ENCODE results near the gene ID4.

ID4 gene

DNA sequence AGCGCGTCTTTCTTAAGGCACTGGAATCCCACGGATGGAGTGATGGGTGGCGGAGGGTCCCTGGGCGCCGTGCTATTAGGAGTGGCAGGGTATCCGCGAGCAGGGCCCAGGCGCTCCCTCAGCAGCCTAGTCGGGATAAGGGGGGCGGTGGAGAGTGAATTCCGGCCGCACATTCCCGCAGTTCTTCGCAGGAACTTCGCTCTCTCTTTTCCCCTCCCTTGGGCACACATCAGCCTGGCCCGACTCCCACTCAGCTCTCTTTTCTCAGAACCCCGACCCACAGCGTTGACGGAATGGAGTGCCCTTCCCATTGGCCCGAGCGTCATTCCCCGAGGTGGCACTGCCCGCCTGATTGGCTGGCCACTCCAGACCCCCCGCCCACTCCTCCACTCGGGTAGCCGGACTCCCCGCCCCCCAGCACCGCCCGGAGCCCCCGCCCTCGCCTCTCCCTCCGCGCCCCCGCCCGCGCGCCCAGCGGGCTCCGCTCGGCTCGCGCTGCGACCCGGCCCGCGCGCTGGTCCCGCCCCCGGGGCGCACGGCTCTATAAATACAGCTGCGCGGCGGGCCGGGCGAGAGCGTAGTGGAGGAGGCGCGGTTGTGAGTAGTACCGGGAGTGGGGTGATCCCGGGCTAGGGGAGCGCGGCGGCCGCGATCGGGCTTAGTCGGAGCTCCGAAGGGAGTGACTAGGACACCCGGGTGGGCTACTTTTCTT, at the start of gene ID4:
TSS of gene ID4 (plus strand) at position 572 of the 712 bp plus-strand sequence. CDS start 385 bp downstream, outside the sequence.
- no peak for DNase-seq

DNA sequence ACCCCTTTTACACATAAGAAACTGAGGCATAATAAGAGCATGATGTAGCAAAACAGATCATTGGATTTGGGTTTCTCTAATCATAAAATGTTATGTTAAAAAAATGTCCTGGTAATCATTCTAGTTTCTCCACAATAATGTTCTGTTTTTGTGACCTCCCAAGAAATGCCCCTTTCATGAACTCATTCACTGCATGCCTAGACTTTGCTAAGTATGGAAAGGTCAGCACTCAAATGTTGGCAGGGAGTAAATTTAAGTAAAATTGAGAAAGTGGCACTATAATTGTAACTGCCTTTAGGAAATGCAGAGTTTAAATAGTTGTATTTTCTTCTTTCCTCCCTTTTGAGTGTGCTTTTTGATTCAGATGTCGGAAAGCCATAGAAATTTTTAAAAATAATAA, 48.5 kb upstream of the ID4 start:
- DNase-seq, result no peak

DNA sequence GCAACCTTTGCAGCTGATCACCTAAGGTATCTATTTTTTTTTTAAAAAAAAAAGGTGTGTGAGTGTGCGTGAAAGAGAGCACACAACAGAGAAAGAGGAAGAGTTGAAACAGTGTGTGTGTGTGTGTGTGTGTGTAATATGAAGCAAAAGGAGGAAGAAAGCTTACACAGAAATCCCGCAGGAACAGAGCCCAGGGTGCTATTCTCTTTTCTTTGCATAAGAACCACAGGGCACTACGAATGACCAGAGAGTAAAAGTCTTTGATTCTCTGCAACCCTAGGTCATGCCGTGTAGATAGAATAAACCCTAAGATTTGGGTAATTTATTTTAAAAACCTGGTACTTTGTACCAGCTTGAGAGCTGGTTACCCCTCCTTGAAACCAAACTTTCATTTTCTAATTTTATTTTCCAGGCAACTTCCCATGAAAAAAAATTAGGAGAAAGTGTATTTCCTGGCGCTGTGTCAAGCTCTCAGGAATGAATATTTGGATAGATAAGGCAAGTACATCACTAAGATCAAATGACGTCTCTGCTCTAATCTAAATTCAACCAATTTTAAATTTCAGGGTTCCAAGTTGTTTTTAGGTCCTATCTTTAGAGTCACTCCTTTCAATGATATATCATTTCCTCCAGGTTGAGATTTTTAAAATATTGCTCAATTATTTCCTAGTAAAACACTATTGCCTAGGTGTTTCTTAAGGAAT, 47.9 kb upstream of the ID4 start:
- no peak for DNase-seq

DNA sequence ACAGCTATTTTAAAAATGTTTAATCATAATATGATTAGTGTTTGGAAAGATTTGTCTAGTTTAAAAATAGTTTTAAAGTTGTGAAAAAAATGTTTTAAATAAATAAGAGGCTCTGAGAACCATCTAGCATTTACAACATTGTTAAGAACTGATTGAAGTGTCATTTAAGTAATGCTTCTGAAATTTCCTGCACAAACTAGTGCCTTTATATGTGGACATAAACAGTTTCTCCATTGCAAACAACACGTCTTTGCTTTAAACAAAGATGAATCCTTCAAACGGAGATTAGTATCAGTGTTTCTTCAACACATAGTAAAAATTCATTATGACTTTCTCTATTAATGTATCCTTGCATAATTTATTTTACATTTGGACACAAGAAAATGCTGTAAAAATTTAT, 45.9 kb upstream of the ID4 start:
- DNase-seq, result no peak

GRCh38 chr6:19795211-19795610, 42.0 kb upstream of the ID4 start:
- DNase-seq, result no peak

- DNase-seq, result no peak
These were observed 40.7 kb upstream of the ID4 start for GRCh38 chr6:19796452-19796851.

- DNase-seq, result no peak
These were observed 38.8 kb upstream of the ID4 start for GRCh38 chr6:19798362-19798761.

GRCh38 chr6:19802656-19803055, 34.5 kb upstream of the ID4 start:
- no peak for DNase-seq

DNA sequence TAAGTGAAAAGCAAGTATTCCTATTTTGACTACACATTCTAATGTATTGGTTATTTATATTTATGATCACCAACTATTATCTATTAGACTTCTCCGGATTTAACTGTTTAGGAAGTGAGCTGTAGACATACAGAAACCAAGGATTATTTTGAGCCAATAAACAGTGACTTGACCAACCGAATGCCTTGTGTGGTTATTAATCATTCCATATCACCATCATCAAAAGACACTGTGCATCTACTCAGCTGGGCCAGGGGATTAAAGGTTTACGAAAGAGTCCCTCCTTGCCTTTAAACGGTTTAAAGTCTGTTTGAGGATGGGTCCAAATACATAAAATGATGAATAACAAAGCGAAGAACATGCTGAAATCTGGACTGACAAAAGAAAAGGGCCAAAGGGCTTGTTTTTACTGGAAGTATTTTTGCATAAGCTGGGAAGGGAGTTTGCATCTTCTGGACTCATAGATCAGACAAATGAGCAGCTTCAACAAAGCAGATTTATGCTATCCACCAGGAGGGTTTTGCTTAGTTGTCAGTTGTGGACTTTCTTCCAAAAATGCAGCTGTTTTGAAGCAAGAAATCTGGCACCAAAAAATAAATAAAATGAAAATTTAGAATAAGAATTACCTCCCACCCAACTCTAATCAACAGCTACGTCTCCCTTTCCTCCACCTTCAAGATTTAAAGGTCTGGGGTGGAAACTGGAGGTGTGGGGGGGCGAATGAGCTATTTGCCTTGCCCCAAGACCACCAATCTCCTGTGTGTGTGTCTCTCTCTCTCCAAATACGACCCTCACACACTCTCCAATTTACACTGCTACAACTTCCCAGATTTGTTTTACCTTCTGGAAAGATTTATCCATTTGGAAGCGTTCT, 33.6 kb upstream of the ID4 start:
- DNase-seq, result no peak

DNA sequence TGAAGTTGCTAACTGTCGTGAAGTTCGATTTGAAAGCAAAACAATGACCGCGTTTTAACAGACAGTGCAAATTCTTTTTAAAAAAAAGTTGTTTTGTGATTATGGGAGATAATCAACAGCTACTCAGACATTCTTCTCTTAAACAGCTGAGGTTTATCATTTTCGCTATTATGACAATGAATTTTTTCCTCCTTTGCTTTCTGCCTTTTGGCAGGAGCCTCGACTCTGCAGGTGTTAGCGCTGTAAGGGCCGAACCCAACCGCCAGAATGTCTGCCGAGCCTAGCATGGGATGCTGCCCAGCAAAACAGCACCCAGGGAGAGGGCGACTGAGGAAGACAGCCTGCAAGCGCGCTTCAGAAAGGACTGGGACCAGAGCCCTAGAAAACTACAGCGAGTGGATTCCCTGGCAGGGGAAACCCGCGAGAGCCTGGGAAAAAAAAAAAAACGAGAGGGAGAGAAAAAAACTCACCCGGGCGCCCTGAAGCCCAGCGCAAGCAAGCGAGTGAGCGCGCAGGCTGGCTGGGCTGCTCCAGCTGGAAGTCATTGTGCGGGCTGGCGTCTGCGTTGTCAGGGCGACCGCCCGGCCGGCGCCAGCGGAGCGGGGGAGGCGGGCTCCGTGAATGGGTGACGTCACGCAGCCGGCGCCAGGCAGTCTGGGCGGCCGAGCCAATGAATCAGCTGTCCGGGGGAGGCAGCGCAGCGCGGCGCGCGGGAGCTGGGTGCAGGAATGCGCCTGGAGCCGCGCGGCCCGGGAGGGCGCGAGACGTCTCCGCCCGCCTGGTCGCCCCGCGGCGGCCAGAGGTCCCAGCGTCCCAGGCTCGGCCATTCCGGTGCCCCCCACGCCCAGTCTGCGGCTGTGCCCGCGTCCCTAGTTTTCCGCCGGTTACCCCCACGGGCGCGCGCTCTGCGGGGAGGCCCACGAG, 32.7 kb upstream of the ID4 start:
- peak; percentile 88 for DNase-seq

DNA sequence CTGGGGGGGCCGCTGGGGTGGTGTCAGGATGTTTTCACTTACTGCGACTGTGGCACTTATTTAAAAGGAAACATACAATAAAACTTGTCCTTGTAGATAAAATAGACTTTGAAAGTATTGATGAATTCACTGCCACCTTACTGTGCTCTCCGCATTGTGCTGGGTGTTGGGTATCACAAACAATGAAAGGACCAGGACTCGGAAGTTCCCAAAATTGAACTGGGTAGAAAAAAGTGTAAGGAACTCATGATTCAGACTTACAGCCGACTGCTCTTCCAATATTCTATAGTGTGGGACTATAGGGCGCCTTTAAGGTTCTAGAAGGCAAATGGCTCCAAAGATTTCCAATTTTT, 32.1 kb upstream of the ID4 start:
- DNase-seq, result no peak

DNA sequence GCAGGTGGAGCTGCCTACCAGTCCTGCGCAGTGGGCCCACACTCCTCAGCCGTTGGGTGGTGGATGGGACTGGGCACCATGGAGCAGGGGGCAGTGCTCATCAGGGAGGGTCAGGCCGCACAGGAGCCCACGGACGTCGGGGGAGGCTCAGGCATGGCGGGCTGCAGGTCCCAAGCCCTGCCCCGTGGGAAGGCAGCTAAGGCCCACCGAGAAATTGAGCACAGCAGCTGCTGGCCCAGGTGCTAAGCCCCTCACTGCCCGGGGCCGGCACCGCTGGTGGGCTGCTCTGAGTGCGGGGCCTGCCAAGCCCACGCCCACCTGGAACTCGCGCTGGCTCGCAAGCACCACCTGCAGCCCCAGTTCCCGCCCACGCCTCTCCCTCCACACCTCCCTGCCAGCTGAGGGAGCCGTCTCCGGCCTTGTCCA, 30.2 kb upstream of the ID4 start:
- no peak for DNase-seq

GRCh38 chr6:19811397-19812079, 25.6 kb upstream of the ID4 start:
- DNase-seq, result no peak

DNA sequence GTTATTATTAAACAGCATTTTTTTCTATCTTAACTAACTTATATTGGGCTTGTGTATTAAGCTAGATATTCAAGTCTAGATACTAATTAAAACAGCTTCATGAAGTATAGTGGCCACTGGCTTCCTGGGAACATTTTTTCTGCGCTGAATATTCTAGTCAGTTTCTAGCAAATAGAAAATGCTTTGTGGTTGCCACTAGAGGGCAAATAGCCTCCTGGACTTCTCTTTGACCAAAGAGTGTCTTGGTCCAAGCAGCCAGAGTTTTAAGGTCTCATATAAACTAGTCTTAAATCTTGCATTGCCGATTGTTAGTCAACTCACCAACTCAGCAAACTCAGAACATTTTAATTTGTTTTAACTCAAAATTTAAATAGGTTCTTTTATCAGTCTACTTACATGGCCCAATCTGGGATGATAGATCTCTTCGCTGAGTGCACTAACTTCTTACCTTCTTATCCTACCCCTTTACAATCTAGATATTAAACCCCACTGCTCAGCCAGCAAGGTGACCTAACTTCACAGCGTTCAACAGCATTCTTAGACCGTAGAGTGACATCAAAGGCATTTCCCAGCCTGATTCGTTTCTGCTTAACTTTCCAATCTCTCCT, 24.6 kb upstream of the ID4 start:
- no peak for DNase-seq

GRCh38 chr6:19818805-19819204, 18.4 kb upstream of the ID4 start:
- no peak for DNase-seq

DNA sequence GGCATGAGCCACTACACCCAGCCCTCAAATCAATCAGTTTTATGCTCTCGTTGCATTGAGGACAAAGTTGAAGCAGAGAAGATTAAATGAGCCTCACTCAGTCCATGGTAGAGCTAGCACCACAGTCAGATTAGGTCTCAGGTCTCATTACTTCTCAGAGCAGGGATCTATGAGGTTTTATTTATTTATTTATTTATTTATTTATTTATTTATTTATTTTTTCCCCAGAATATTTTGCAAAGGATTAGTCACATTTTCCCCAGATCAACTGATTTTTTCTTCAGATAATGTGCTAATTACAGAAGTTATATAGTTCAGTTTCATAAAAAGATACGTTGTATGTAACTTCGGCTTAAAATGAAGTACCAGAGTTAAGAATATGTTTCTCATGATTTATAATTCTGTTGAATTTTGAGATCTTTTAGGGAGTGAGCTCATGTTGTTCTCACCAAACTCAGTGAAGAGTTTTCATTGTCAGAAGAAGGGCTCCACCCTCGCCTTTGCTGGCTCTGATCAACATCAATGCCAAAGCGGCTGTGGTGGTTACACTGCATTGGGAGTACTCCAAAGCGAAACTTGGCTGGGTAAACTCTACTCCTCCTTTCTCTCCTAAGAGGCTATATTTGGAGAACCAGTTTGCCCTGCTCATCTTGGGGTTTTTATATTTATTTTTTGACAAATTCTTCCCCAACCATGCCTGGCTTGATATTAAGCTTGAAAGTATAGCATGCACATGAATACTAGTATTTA, 12.9 kb upstream of the ID4 start:
- no peak for DNase-seq

DNA sequence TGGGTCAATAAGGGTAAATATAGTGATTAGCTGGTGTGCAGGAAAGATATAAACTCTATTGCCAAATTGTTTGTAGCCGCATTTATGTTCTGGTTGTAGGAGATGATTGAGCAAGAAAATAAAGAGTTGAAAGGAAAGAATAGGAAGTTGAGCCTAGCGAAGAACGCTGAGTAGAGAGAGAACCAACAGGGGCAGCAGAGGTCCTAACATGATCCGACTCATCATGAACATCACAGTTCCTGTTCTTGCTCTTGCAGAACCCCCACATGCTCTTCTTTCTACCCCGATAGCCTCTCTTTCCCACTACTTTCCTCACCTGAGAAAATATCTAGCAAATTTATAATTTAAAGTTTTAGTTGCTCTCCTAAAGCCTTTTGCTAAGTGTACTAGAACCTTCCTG, 9.9 kb upstream of the ID4 start:
- no peak for DNase-seq

DNA sequence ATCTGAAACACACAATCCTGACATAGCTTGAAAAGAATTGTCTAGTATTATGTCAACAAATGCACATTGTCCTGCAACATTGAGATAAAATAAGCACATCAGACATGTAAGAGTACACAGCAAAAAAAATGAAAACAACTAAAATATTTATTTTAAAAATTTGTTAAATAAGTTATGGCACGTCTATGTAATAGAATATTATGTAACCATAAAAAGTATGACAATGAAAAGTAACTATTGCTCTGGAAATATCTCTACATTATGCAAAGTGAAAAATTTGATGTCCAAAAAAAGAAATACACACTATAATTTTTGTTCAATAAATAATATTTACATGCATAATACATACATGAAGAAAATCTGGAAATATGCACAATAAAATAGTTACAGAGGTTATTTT, 9.3 kb upstream of the ID4 start:
- no peak for DNase-seq

GRCh38 chr6:19830171-19830570, 7.0 kb upstream of the ID4 start:
- DNase-seq, result no peak

DNA sequence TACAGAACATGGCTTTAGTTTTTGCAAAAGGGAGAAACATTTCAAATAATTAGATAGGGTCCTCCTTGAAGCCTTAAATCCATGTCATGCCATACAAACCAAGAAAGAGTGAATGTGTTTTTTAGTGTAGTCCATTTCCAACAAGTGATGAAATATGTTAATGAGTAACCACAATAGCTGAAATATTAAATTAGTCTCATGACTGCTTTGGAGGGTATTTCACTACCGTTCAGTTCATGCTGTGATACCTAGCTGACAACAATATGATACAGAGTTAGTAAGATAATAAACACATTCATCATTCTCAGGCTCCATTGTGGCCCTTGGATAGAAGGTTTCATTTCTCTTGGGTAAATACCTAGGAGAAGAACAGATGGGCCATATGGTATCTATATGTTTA, 5.8 kb upstream of the ID4 start:
- no peak for DNase-seq

DNA sequence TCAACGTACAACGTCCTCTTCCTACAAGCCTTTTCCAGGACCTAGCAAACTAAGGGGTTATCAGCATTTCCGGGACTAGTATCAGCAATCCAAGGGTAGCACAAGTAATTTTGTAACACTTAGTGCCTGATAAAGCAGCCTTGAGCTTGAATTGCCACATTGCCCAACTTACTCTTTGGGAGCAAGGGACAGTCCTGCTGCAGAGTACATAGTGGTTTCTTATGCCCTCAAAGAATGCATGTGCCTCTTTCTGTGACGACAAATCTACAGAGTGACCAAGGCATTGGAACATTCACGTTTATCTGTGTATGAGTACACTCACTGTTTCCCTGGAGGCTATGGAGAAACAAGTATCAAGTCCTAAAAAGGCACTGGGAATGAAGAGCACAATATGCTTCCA, 3.2 kb upstream of the ID4 start:
- no peak for DNase-seq
